Mucosa of descending colon (tissue), 3 donors: ENCODE data around the gene NCL. TPM values are rescaled to one million over a fixed set of nuclear protein-coding genes. Genes with fewer than 3 reads are reported as not detected.
"Not testable (repeated sequence)": the region's sequence is repeated elsewhere in the genome, so short reads cannot be mapped to it uniquely, and the experiment has no call there.

ENCODE experiments used
- ATAC-seq: fragments of 200-7000 bp; cut with Tn5 transposase; one replicate; pipeline ENCODE4 v1.9.1; 2020; ENCODE audit warnings: mild to moderate bottlenecking, moderate library complexity
- DNase-seq, 3 donors: peaks; one replicate each; pipeline ENCODE4 v3.0.0-alpha.2; 2020
- H3K36me3 ChIP-seq: fragments of 200-600 bp; one replicate; pipeline ENCODE4 v1.8.0; 2021; ENCODE audit warnings: low read depth, mild to moderate bottlenecking
- H3K4me1 ChIP-seq: fragments of 200-600 bp; one replicate; pipeline ENCODE4 v1.8.0; 2021; ENCODE audit warnings: low read depth, mild to moderate bottlenecking
- H3K4me3 ChIP-seq: fragments of 200-600 bp; one replicate; pipeline ENCODE4 v1.8.0; 2021; ENCODE audit warnings: mild to moderate bottlenecking
- H3K9me3 ChIP-seq: fragments of 200-600 bp; one replicate; pipeline ENCODE4 v1.8.0; 2021; ENCODE audit warnings: mild to moderate bottlenecking
- CTCF ChIP-seq: fragments of 200-600 bp; IDR thresholded peaks from one replicate; pipeline ENCODE4 v1.8.0; 2022; ENCODE audit warnings: antibody characterized with exemption, mild to moderate bottlenecking
- intact Hi-C, 2 donors: fragments of 100-400 bp; cut with DNase I in 1 of 2; cut with micrococcal nuclease in 1 of 2; formaldehyde crosslinking; loops; one replicate each; pipeline versions ENCODE4 v1.11.0 to v1.11.1; 2022; cut with DNase I, micrococcal nuclease
- total RNA-seq, 3 donors: library from RNA; stranded (reverse); fragmentation: NEBNext Ultra II Directional in 2 of 3; extraction: Animal tissue kit (Norgen Biotek cat#: 25700) in 2 of 3; gene quantifications; one replicate each; pipeline versions ENCODE4 v1.2.1 to v1.2.4, GENCODE V29; 2021 to 2023
- donor health status: DM: no; HTN: no; CAD: no; lungs with moderate emphysema.
- donor health status: DM: no; HTN: no; CAD: no.
- donor health status: DM: no; HTN: yes; CAD: no.

NCL gene
- total RNA-seq, 3 donors from 2014 or later = 239 to 369 (median 328) TPM

GRCh38 chr2:231449503-231450054 lies 14.7 kb downstream of the NCL start:
- peaks cover 2% of the 10 kb centered on the region for H3K4me1 ChIP-seq
- H3K36me3 ChIP-seq = peaks cover 8% of the 10 kb centered on the region
- intact Hi-C loops = no loop called here
- DNase-seq (no peak), ATAC-seq (no peak)
- no peaks in the 10 kb centered on the region for H3K9me3 ChIP-seq
- no peak for TF ChIP-seq CTCF
- H3K4me3 ChIP-seq = no peak overlapping the region

- ATAC-seq = no peak
- intact Hi-C loops = no loop called here
Observed at GRCh38 chr2:231436957-231437356, 27.3 kb downstream of the NCL start.

GRCh38 chr2:231433990-231434389 lies 30.3 kb downstream of the NCL start:
- H3K4me3 ChIP-seq = no peak overlapping the region
- no peak for ATAC-seq
- no peaks in the 10 kb centered on the region for H3K4me1 ChIP-seq
- no peak for TF ChIP-seq CTCF
- H3K36me3 ChIP-seq = no peaks in the 10 kb centered on the region
- intact Hi-C loops = no loop called here
- peaks cover 5% of the 10 kb centered on the region for H3K9me3 ChIP-seq
- no peak for DNase-seq

More at GRCh38 chr2:231436957-231437356, 27.3 kb downstream of the NCL start:
- no peak for TF ChIP-seq CTCF
- no peaks in the 10 kb centered on the region for H3K36me3 ChIP-seq
- H3K4me3 ChIP-seq = no peak overlapping the region
- no peaks in the 10 kb centered on the region for H3K4me1 ChIP-seq
- H3K9me3 ChIP-seq = no peaks in the 10 kb centered on the region
- no peak for DNase-seq

GRCh38 chr2:231431606-231432005 lies 32.7 kb downstream of the NCL start:
- peaks cover 5% of the 10 kb centered on the region for H3K9me3 ChIP-seq
- TF ChIP-seq CTCF = no peak
- H3K36me3 ChIP-seq = no peaks in the 10 kb centered on the region
- ATAC-seq (no peak), DNase-seq (no peak)
- H3K4me1 ChIP-seq = no peaks in the 10 kb centered on the region
- H3K4me3 ChIP-seq = no peak overlapping the region
- intact Hi-C loops = no loop called here

GRCh38 chr2:231430437-231430836 lies 33.8 kb downstream of the NCL start:
- H3K9me3 ChIP-seq, H3K4me3 ChIP-seq, intact Hi-C loops, H3K36me3 ChIP-seq, H3K4me1 ChIP-seq, ATAC-seq, DNase-seq: not testable (repeated sequence)

- intact Hi-C loops = no loop called here
- Histone ChIP-seq H3K4me1 (no peaks in the 10 kb centered on the region), H3K36me3 (no peaks in the 10 kb centered on the region)
Observed at GRCh38 chr2:231429901-231430300, 34.4 kb downstream of the NCL start.

More at GRCh38 chr2:231429901-231430300, 34.4 kb downstream of the NCL start:
- no peak overlapping the region for H3K4me3 ChIP-seq
- TF ChIP-seq CTCF = no peak
- peaks cover 5% of the 10 kb centered on the region for H3K9me3 ChIP-seq
- ATAC-seq (no peak), DNase-seq (no peak)
